ENCODE data around the gene DEFB114.

Gene DEFB114, protein sequence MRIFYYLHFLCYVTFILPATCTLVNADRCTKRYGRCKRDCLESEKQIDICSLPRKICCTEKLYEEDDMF

DNA sequence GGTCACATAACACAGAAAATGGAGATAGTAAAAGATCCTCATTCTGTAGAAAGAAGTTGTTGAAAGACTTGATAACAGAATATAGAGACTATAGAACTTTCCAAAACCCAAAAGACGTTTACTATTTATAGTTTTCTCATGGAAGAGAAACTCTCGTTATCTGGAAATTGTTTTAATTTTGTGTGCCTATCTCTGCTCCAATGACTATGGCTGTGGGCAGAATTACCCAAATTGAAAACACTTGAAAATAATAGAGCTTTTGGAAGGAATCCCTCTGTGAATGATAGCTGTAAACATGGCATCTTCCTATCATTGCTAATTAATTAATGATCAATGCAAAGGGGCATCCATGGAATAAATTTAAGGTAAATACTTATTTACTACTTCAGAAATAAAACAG lies at the start of gene DEFB114:
Gene DEFB114 (minus strand): TSS at position 101 of the 400 bp plus-strand sequence. CDS start 59 bp downstream, at position 42.
- no peak within 1 kb of the TSS for H3K9ac ChIP-seq (ENCODE audit: low read depth, low read length)
- no peaks in the 10 kb centered on the region for H3K36me3 ChIP-seq (ENCODE audit: insufficient read depth, low read length)
- H3K9me3 ChIP-seq (ENCODE audit: control insufficient read depth, insufficient read depth, low read length), result peaks cover 2% of the 10 kb centered on the region
- H3K4me1 ChIP-seq (ENCODE audit: insufficient read depth, low read length), result peaks cover 15% of the 10 kb centered on the region; the same call in 1 of the 2 replicates

DNA sequence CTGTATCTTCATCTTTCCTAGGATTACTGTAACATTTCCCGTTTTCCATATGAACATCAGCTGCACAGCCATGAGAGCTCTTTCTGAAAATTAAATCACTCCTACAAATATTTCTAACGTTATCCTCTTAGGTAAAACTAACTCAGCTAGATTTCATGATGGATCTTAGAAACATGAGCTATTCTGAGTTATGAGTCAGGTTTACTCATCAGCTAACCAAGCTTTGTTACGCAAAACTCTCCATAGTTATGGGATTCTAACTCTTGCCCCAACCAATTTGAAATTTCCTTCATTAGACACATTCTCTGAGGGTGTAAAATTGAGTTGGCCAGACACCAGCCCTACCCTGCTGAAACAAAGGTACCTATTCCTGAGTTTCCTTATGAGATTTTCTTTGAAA lies 43.9 kb upstream of the DEFB114 start:
- Histone ChIP-seq H3K9me3 (ENCODE audit: control insufficient read depth, insufficient read depth, low read length) (no peaks in the 10 kb centered on the region), H3K4me1 (ENCODE audit: insufficient read depth, low read length) (peaks cover 4% of the 10 kb centered on the region; the same call in 1 of the 2 replicates), H3K9ac (ENCODE audit: low read depth, low read length) (no peak overlapping the region), H3K36me3 (ENCODE audit: insufficient read depth, low read length) (no peaks in the 10 kb centered on the region)

DNA sequence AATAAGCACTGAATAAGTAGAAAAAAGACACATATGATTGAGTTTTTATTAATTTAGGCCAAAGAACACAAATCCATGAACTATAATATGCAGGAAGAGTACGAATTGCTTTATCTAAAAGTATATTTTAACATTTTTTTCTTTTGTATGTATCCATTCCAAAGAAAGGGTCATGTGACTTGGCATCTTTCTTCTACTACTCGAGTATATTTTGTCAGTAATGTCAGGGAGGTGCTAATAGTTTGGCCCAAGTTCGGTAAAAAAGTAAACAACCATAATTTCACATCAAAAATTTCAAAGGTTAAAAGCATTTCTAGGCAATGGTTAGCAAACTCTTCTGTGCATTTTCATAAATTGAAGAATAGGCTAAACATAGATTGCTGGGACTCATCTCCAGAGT lies 39.2 kb upstream of the DEFB114 start:
- Histone ChIP-seq H3K9me3 (ENCODE audit: control insufficient read depth, insufficient read depth, low read length) (no peaks in the 10 kb centered on the region), H3K9ac (ENCODE audit: low read depth, low read length) (no peak overlapping the region), H3K4me1 (ENCODE audit: insufficient read depth, low read length) (peaks cover 4% of the 10 kb centered on the region; the same call in 1 of the 2 replicates), H3K36me3 (ENCODE audit: insufficient read depth, low read length) (no peaks in the 10 kb centered on the region)

DNA sequence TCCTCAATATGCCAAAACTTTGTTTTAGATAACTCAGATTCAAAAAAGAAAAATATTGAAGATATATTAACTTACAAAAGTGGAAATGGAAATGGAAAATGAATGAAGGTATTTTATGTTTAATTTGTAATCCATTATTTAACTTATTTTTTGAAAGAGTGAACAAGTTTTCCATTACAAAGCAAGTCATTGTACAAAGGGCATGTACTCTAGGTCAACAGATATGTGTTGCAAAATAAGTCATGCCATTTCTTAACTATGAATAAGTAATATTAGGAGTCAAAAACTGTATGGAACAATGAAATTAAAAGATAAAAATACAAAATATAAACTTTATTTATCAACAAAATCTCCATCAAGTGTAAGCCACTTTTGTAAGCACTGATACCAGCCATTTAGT lies 31.3 kb upstream of the DEFB114 start:
- H3K4me1 ChIP-seq (ENCODE audit: insufficient read depth, low read length), result no peaks in the 10 kb centered on the region
- H3K9me3 ChIP-seq (ENCODE audit: control insufficient read depth, insufficient read depth, low read length), result no peaks in the 10 kb centered on the region
- no peaks in the 10 kb centered on the region for H3K36me3 ChIP-seq (ENCODE audit: insufficient read depth, low read length)
- H3K9ac ChIP-seq (ENCODE audit: low read depth, low read length), result no peak overlapping the region

DNA sequence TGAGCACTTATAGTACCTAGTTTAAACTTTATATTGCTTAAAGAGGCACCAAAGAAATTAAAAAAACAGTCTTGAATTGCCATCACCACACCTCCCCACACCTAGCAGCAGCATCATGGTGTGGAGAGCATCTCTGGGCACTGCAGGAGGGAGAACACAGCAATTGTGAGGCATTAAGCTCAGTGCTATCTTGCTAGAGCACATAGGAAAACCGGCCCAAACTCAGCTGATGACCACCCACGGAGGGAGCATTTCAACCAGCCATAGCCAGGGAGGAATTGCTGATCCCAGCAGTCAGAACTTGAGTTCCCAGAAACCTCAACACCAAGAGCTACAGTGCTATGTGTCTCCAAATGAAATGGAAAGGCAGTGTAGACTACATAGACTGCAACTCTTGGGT lies 24.9 kb upstream of the DEFB114 start:
- Histone ChIP-seq H3K4me1 (ENCODE audit: insufficient read depth, low read length) (no peaks in the 10 kb centered on the region), H3K36me3 (ENCODE audit: insufficient read depth, low read length) (no peaks in the 10 kb centered on the region), H3K9ac (ENCODE audit: low read depth, low read length) (no peak overlapping the region), H3K9me3 (ENCODE audit: control insufficient read depth, insufficient read depth, low read length) (no peaks in the 10 kb centered on the region)

DNA sequence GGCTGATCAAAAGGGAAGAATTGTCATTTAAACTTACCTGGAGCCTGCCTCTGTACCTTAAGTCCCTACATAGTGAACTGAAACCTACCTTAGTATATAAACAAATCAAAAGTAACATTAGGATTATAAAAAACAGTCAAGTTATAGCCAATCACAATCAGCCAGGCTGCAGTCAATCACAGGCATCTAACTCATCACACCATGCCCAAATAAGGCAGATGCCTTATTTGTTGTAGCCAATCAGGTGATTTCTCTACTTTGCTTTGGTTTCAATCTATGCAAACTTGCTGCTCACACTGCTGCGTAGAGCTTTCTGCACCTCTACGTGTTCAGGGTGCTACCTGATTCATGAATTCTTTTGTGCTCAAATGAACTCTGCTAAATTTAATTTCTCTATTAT lies 23.8 kb upstream of the DEFB114 start:
- Histone ChIP-seq H3K9me3 (ENCODE audit: control insufficient read depth, insufficient read depth, low read length) (peaks cover 3% of the 10 kb centered on the region; the same call in 1 of the 2 replicates), H3K4me1 (ENCODE audit: insufficient read depth, low read length) (no peaks in the 10 kb centered on the region), H3K9ac (ENCODE audit: low read depth, low read length) (no peak overlapping the region)

DNA sequence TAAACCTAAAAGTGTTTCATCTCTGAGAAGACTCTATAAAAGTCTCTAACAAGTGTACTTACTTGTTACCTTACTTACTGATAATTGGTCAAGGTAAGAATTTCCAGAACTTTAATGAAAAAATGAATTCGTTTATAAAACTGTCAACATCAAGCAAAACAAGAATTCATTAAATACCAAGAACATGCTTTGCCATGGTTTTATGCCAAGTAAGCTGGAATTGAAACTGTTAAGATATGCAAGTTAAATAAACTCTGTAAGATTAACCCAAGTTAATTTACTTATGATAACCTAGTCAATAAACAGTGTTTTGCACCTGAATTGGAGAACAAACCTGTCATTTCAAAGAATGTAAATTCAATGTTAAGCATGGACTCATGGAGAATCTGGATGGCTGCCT lies 22.6 kb upstream of the DEFB114 start:
- peaks cover 4% of the 10 kb centered on the region; the same call in 1 of the 2 replicates for H3K9me3 ChIP-seq (ENCODE audit: control insufficient read depth, insufficient read depth, low read length)
- no peaks in the 10 kb centered on the region for H3K4me1 ChIP-seq (ENCODE audit: insufficient read depth, low read length)
- H3K9ac ChIP-seq (ENCODE audit: low read depth, low read length), result no peak overlapping the region
- no peaks in the 10 kb centered on the region for H3K36me3 ChIP-seq (ENCODE audit: insufficient read depth, low read length)

More for the DNA sequence above, 23.8 kb upstream of the DEFB114 start:
- no peaks in the 10 kb centered on the region for H3K36me3 ChIP-seq (ENCODE audit: insufficient read depth, low read length)

DNA sequence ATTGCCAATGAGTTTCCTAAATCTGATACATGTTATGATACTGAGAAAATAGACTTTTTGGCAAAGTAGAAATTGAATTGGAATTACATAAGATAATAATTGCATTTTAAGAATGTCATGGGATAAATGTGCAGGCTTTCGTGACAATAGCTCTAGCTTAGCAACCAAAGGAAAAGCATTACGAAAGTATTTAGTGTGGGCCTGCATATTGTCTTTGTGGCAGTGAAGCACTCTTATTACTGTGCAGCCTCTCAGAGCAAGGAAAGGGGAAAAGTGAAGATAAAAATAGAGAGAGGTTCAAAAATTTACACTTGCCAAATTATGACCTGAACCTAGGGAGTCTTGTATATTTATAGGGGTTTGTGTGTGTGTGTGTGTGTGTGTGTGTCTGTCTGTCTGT lies 18.1 kb upstream of the DEFB114 start:
- H3K9ac ChIP-seq (ENCODE audit: low read depth, low read length), result no peak overlapping the region
- no peaks in the 10 kb centered on the region for H3K36me3 ChIP-seq (ENCODE audit: insufficient read depth, low read length)
- H3K4me1 ChIP-seq (ENCODE audit: insufficient read depth, low read length), result no peaks in the 10 kb centered on the region

DNA sequence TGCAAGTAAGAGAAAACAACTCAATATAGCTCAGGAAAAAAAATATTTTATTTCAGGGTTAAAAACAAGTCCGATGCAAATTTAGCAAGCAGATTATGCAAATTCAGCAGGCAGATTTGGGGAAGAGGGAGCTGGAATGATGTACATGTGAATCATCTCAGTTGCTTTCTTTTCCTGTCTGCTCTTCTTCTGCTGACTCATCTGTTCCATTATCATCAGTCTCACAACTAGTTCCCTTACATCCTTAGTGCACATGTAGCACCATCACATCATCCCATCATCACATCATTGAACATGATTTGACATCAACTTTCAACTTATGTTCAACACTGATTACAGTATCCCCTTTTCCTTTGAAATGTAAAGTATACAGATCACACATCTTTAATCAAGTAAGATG lies 16.9 kb upstream of the DEFB114 start:
- Histone ChIP-seq H3K9ac (ENCODE audit: low read depth, low read length) (no peak overlapping the region), H3K36me3 (ENCODE audit: insufficient read depth, low read length) (no peaks in the 10 kb centered on the region), H3K9me3 (ENCODE audit: control insufficient read depth, insufficient read depth, low read length) (peaks cover 4% of the 10 kb centered on the region; the same call in 1 of the 2 replicates), H3K4me1 (ENCODE audit: insufficient read depth, low read length) (no peaks in the 10 kb centered on the region)

More for the DNA sequence above, 18.1 kb upstream of the DEFB114 start:
- H3K9me3 ChIP-seq (ENCODE audit: control insufficient read depth, insufficient read depth, low read length), result peaks cover 4% of the 10 kb centered on the region; the same call in 1 of the 2 replicates

DNA sequence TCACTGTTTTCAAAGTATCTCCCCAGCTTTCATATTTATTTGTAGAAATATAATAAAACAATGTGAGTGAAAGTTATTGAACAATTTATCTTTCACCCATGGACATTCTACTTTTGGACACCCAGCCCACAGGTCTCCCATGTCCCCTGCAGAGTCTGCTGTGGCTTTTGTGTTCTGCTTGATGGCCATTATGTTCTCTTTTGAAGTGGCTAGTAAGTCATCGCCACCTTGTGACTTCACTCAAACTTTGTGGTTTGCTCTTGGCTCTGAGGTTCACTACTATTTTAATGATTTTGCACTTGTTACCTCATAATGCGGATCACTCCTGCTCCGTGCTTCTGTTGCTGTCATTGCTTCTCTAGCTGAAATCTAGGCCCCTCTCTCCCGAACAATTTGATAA lies 15.6 kb upstream of the DEFB114 start:
- no peaks in the 10 kb centered on the region for H3K4me1 ChIP-seq (ENCODE audit: insufficient read depth, low read length)

DNA sequence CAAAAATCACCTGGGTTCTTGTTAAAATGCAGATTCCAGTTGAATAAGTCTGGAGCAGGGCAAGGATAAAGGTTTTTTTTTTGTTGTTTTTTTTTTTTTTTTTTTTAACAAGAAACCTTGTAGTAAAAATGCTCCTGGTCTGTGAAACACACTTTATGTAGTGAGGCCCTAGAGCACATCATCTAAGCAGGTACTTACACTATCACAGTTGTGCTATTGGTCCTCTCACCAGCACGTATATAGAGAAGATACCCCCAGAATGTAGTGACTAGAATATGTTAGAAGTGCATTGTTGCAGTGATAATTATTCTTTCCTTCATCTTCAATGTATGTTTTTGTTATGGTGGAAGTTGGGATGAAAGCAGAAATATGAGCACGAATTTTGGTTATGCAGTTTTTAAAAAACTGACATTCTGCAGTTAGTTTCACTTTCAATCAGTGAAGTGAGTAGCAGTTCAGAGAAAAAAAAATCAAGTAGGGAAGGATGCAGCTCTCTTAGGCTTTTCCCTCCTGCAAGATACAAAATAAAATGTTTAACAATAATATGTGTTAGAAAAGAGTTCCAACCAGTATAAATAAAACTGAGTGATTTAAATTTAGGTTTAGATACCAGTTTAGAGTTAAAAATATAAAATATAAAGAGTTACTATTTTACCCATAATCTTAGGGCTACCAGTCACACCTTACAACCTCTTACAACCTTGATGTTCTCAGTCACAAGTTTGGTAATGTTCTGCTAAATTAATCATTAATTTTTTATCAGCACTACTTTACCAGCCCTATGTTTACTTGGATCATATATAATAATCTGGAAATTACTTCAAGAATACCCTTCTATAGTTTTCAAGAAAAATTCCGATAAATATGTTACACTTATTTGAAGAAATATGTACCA lies 14.6 kb upstream of the DEFB114 start:
- H3K36me3 ChIP-seq (ENCODE audit: insufficient read depth, low read length), result no peaks in the 10 kb centered on the region
- no peaks in the 10 kb centered on the region for H3K4me1 ChIP-seq (ENCODE audit: insufficient read depth, low read length)
- H3K9ac ChIP-seq (ENCODE audit: low read depth, low read length), result no peak overlapping the region
- peaks cover 4% of the 10 kb centered on the region; the same call in 1 of the 2 replicates for H3K9me3 ChIP-seq (ENCODE audit: control insufficient read depth, insufficient read depth, low read length)

More for the DNA sequence above, 15.6 kb upstream of the DEFB114 start:
- H3K36me3 ChIP-seq (ENCODE audit: insufficient read depth, low read length), result no peaks in the 10 kb centered on the region
- peaks cover 4% of the 10 kb centered on the region; the same call in 1 of the 2 replicates for H3K9me3 ChIP-seq (ENCODE audit: control insufficient read depth, insufficient read depth, low read length)
- no peak overlapping the region for H3K9ac ChIP-seq (ENCODE audit: low read depth, low read length)

DNA sequence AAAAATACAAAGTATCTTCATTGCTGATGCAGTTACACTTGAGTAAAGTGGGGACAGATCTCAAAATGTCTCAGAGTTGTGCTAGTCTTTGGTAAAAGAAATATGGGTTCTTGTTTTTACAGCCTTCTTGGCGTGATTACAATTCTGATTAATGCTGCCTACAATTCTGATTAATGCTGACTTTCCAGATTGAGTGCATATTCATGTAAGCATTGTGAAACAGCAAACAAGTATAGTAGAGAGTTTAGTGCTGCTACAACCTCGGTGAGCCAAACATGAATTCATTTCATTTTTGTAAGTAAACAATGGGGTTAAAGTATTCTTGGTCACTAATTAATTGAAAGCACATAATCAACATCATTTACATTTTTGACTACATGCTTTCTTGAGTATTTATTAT lies 5.6 kb upstream of the DEFB114 start, which contains the start of gene DEFB113:
Gene DEFB113 (minus strand): TSS at position 21 of the 400 bp plus-strand sequence. CDS start 0 bp downstream, at position 21.
- H3K4me1 ChIP-seq (ENCODE audit: insufficient read depth, low read length), result peaks cover 15% of the 10 kb centered on the region; the same call in 1 of the 2 replicates
- H3K36me3 ChIP-seq (ENCODE audit: insufficient read depth, low read length), result no peaks in the 10 kb centered on the region
- H3K9me3 ChIP-seq (ENCODE audit: control insufficient read depth, insufficient read depth, low read length), result no peaks in the 10 kb centered on the region
- H3K9ac ChIP-seq (ENCODE audit: low read depth, low read length), result no peak within 1 kb of the TSS

DNA sequence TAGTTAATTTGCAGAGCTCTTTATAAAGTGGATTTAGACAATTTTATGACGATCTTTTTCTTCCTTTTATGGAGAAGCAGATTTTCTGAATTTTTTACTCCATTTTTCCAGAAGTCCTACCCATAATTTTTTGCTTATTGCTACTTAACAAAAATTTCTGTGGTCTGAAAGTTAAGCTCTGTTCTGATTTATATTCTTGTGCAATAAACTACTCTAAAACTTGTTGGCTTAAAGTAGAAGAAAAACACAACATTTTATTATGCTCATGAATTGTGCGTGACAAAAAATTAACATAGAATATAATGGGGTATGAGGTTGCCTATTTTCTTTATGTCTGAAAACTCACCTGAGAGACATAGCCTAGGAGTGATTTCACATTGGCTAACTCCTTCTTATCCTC lies 2.9 kb upstream of the DEFB114 start:
- H3K9me3 ChIP-seq (ENCODE audit: control insufficient read depth, insufficient read depth, low read length), result peaks cover 2% of the 10 kb centered on the region; the same call in 1 of the 2 replicates
- H3K36me3 ChIP-seq (ENCODE audit: insufficient read depth, low read length), result no peaks in the 10 kb centered on the region
- peaks cover 15% of the 10 kb centered on the region; the same call in 1 of the 2 replicates for H3K4me1 ChIP-seq (ENCODE audit: insufficient read depth, low read length)
- no peak overlapping the region for H3K9ac ChIP-seq (ENCODE audit: low read depth, low read length)

DNA sequence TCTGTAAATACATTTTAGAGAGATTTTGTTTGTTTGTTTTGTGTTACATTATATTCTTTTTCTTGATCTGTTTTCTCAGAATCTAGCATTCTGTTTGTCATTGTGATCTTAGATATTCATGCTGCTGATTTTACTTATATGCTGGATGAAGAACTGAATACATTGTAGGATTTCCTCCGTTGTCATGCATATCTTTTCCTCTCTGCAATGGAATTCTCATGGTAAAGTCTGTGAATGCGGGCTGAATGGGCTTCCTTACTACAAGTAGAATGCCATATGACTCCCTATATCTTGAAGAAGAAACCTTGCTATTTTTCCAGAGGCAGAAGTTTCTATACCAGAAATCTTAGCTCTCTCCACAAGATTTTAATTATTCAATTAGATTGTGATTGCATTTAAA lies 2.4 kb upstream of the DEFB114 start:
- peaks cover 15% of the 10 kb centered on the region; the same call in 1 of the 2 replicates for H3K4me1 ChIP-seq (ENCODE audit: insufficient read depth, low read length)

More for the DNA sequence above, 2.4 kb upstream of the DEFB114 start:
- no peak overlapping the region for H3K9ac ChIP-seq (ENCODE audit: low read depth, low read length)
- no peaks in the 10 kb centered on the region for H3K36me3 ChIP-seq (ENCODE audit: insufficient read depth, low read length)
- H3K9me3 ChIP-seq (ENCODE audit: control insufficient read depth, insufficient read depth, low read length), result peaks cover 2% of the 10 kb centered on the region; the same call in 1 of the 2 replicates
